HepG2 (cell line): ENCODE data around the gene AUP1. TPM values are rescaled to one million over a fixed set of nuclear protein-coding genes. Genes with fewer than 3 reads are reported as not detected.

Experiments
- ATF6 ChIP-seq: sonication (generic); formaldehyde crosslinking; conservative IDR thresholded peaks from 2 replicates; pipeline ENCODE4 v1.4.0; 2020; ENCODE audit warnings: missing genetic modification reagents
- BHLHE40 ChIP-seq: IDR thresholded peaks from 2 replicates; pipeline ENCODE4 v1.6.1; 2011; ENCODE audit warnings: low read length, improper control_type of control experiment
- BRCA1 ChIP-seq: sonication (generic); formaldehyde crosslinking; IDR thresholded peaks from 2 replicates; pipeline ENCODE4 v1.4.0; 2020; ENCODE audit warnings: missing genetic modification reagents
- ETV6 ChIP-seq: sonication (generic); formaldehyde crosslinking; conservative IDR thresholded peaks from 2 replicates; pipeline ENCODE4 v1.4.0; 2020; ENCODE audit warnings: missing genetic modification reagents
- IKZF4 ChIP-seq: sonication (generic); formaldehyde crosslinking; IDR thresholded peaks from 2 replicates; pipeline ENCODE4 v1.5.1; 2020; ENCODE audit warnings: borderline replicate concordance, mild to moderate bottlenecking, low read depth, missing genetic modification reagents; ENCODE audit errors: not compliant biosample characterization
- PRDM15 ChIP-seq: sonication (generic); formaldehyde crosslinking; IDR thresholded peaks from 2 replicates; pipeline ENCODE4 v1.4.0; 2020; ENCODE audit warnings: missing genetic modification reagents
- SAP130 ChIP-seq: IDR thresholded peaks from 2 replicates; pipeline ENCODE4 v1.6.1; 2016; ENCODE audit warnings: low read depth
- ZNF142 ChIP-seq: sonication (generic); formaldehyde crosslinking; IDR thresholded peaks from 2 replicates; pipeline ENCODE4 v1.4.0; 2020; ENCODE audit warnings: missing genetic modification reagents
- ZNF180 ChIP-seq: sonication (generic); formaldehyde crosslinking; IDR thresholded peaks from 2 replicates; pipeline ENCODE4 v1.4.0; 2020; ENCODE audit warnings: low read depth, missing genetic modification reagents, borderline replicate concordance
- ZNF251 ChIP-seq: sonication (generic); formaldehyde crosslinking; IDR thresholded peaks from 2 replicates; pipeline ENCODE4 v1.9.0; 2021; ENCODE audit warnings: mild to moderate bottlenecking, missing genetic modification reagents
- ZNF256 ChIP-seq: sonication (generic); formaldehyde crosslinking; conservative IDR thresholded peaks from 2 replicates; pipeline ENCODE4 v1.4.0; 2020; ENCODE audit warnings: missing genetic modification reagents
- ZNF451 ChIP-seq: sonication (generic); formaldehyde crosslinking; IDR thresholded peaks from 2 replicates; pipeline ENCODE4 v1.5.0; 2020; ENCODE audit warnings: mild to moderate bottlenecking, missing genetic modification reagents
- ZNF574 ChIP-seq: sonication (generic); formaldehyde crosslinking; IDR thresholded peaks from 2 replicates; pipeline ENCODE4 v1.4.0; 2020; ENCODE audit warnings: missing genetic modification reagents
- ZNF740 ChIP-seq: sonication (generic); formaldehyde crosslinking; IDR thresholded peaks from 2 replicates; pipeline ENCODE4 v1.4.0; 2020; ENCODE audit warnings: missing genetic modification reagents
- polyA plus RNA-seq, 8 experiments: library from polyadenylated mRNA; depleted of rRNA in 3 of 8; stranded (reverse) in 7 of 8; unstranded in 1 of 8; fragments of >200 nt; fragmentation: Illumina TruSeq in 4 of 8; extraction: Trizol in 4 of 8; gene quantifications; 2 replicates each; pipeline versions ENCODE4 v1.2.1 to v1.2.3, GENCODE V29; 2011 to 2016; ENCODE audit warnings: low read depth in 4 of 8, missing spikeins in 1 of 8, mixed read lengths in 1 of 8; ENCODE audit not compliant: insufficient read depth in 1 of 8
- total RNA-seq, 5 experiments: library from RNA; depleted of rRNA; stranded (reverse); fragments of >200 nt; fragmentation: Illumina TruSeq; extraction: Trizol; gene quantifications; 2 replicates each; pipeline ENCODE4 v1.2.3, GENCODE V29; 2016; ENCODE audit warnings: low read depth in 1 of 5

Gene AUP1
- total and polyA plus RNA-seq, 2 of the 13 experiments (the other 11 are each of a cell fraction or from before 2014, with no cell fraction given): 174 to 267 TPM

- TF ChIP-seq ZNF142 (CRISPR knock-in tag): no peak
- no peak for TF ChIP-seq ZNF451 (CRISPR knock-in tag)
- no peak for TF ChIP-seq IKZF4 (CRISPR knock-in tag)
- no peak for TF ChIP-seq ZNF251 (CRISPR knock-in tag)
- TF ChIP-seq BRCA1 (CRISPR knock-in tag): 0 out of 2 replicates have a peak, but pooled peaks have one; percentile 2
- TF ChIP-seq BHLHE40: no peak
- no peak; the same call in 1 of the 2 replicates for TF ChIP-seq SAP130 (CRISPR knock-in tag)
- no peak for TF ChIP-seq ATF6
- no peak for TF ChIP-seq ZNF256 (CRISPR knock-in tag)
- TF ChIP-seq ZNF180: no peak
- TF ChIP-seq ZNF740 (CRISPR knock-in tag): peak; percentile 9; the same call in 1 of the 2 replicates
- no peak for TF ChIP-seq PRDM15 (CRISPR knock-in tag)
- TF ChIP-seq ETV6 (CRISPR knock-in tag): no peak
- TF ChIP-seq ZNF574 (CRISPR knock-in tag): no peak
Measured at GRCh38 chr2:74507926-74508520, 21.5 kb downstream of the AUP1 start (continued).
